Measurements from ENCODE around the gene PRPF4.
"Not testable (repeated sequence)": the region's sequence is repeated elsewhere in the genome, so short reads cannot be mapped to it uniquely, and the experiment has no call there.

DNA sequence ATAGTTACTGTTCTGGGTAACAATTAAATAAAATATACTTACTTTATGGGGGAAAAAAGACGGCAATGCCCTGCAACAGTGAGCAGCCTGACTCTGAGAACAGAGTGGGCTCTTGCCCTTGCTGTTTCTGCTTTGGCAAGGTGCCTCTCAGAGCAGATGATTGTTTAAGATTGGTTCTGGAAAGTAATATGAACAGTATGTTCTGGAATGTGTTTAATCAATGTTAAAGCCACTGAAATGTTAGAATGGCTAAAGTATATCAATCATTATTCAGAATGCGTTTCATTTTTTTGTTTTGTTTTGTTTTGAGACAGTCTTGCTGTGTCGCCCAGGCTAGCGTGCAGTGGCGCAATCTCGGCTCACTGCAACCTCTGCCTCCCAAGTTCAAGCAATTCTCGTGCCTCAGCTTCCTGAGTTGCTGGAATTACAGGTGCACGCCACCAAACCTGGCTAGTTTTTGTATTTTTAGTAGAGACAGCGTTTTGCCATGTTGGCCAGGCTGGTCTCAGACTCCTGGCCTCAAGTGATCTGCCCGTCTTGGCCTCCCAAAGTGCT, 39.7 kb upstream of the PRPF4 start:
- TF ChIP-seq, protein P1, sequence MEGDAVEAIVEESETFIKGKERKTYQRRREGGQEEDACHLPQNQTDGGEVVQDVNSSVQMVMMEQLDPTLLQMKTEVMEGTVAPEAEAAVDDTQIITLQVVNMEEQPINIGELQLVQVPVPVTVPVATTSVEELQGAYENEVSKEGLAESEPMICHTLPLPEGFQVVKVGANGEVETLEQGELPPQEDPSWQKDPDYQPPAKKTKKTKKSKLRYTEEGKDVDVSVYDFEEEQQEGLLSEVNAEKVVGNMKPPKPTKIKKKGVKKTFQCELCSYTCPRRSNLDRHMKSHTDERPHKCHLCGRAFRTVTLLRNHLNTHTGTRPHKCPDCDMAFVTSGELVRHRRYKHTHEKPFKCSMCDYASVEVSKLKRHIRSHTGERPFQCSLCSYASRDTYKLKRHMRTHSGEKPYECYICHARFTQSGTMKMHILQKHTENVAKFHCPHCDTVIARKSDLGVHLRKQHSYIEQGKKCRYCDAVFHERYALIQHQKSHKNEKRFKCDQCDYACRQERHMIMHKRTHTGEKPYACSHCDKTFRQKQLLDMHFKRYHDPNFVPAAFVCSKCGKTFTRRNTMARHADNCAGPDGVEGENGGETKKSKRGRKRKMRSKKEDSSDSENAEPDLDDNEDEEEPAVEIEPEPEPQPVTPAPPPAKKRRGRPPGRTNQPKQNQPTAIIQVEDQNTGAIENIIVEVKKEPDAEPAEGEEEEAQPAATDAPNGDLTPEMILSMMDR (IDR thresholded peaks at IDR 0.05; ENCODE audit: borderline replicate concordance, extremely low read depth, low read length, poor library complexity, severe bottlenecking): not testable (repeated sequence)
- not testable (repeated sequence) for TF ChIP-seq EZH2 (IDR thresholded peaks at IDR 0.05; ENCODE audit: borderline replicate concordance, low read depth, low read length, severe bottlenecking)

Data from DND-41 (cell line).